A673 (cell line): ENCODE measurements around the gene PPP1R13B. TPM values are rescaled to one million over a fixed set of nuclear protein-coding genes. Genes with fewer than 3 reads are reported as not detected.

Source experiments
- BruUV-seq: library from RNA; stranded (reverse); fragments of 400-500 nt; replicated peaks from 2 replicates; lab custom pipeline; 2021; lab: Mats Ljungman, UMichigan
- CTCF ChIA-PET: fragments of 300-600 bp; sonication (Branson Sonifier 250); formaldehyde crosslinking; loops from one replicate; lab custom pipeline; 2022; ENCODE audit warnings: antibody characterized with exemption; lab: Charles Lee
- POLR2A ChIA-PET: fragments of 300-600 bp; sonication (Branson Sonifier 250); formaldehyde crosslinking; loops from one replicate; lab custom pipeline; 2022; ENCODE audit warnings: antibody characterized with exemption; ENCODE audit not compliant: low non-redundant PET; lab: Charles Lee
- DNase-seq: peaks from one replicate; pipeline ENCODE4 v3.0.0-alpha.2; 2015; ENCODE audit warnings: low spot score
- H3K27ac ChIP-seq: fragments of 200-600 bp; sonication (generic); 2 replicates; pipeline ENCODE4 v1.5.1; 2016; ENCODE audit warnings: mixed run types, low read depth, mild to moderate bottlenecking, mixed read lengths, antibody characterized with exemption, low read length; ENCODE audit not compliant: poor library complexity, severe bottlenecking
- H3K27me3 ChIP-seq: fragments of 200-600 bp; sonication (generic); replicated peaks from 2 replicates; pipeline ENCODE4 v1.6.1; 2017; ENCODE audit warnings: mixed run types, low read depth, mild to moderate bottlenecking, mixed read lengths, antibody characterized with exemption, low read length; ENCODE audit not compliant: insufficient read depth, poor library complexity
- H3K36me3 ChIP-seq: fragments of 200-600 bp; sonication (generic); 2 replicates; pipeline ENCODE4 v1.6.1; 2016; ENCODE audit warnings: mixed run types, mild to moderate bottlenecking, mixed read lengths, antibody characterized with exemption, low read length; ENCODE audit not compliant: insufficient read depth, poor library complexity, severe bottlenecking
- H3K4me1 ChIP-seq: fragments of 200-600 bp; sonication (generic); 2 replicates; pipeline ENCODE4 v1.6.1; 2017; ENCODE audit warnings: mixed run types, mild to moderate bottlenecking, mixed read lengths, antibody characterized with exemption, low read length; ENCODE audit not compliant: insufficient read depth, poor library complexity, severe bottlenecking
- H3K4me3 ChIP-seq: fragments of 200-600 bp; sonication (generic); 2 replicates; pipeline ENCODE4 v1.5.1; 2016; ENCODE audit warnings: low read depth, mixed run types, mild to moderate bottlenecking, mixed read lengths, low read length; ENCODE audit not compliant: poor library complexity, severe bottlenecking
- H3K9me3 ChIP-seq: fragments of 200-600 bp; sonication (generic); 2 replicates; pipeline ENCODE4 v1.6.1; 2016; ENCODE audit warnings: mixed run types, low read depth, mild to moderate bottlenecking, mixed read lengths, antibody characterized with exemption, low read length; ENCODE audit not compliant: poor library complexity, severe bottlenecking
- CTCF ChIP-seq: fragments of 300-800, 200-600 bp; sonication (generic); conservative IDR thresholded peaks from 2 replicates; pipeline ENCODE4 v1.5.1; 2017; ENCODE audit warnings: low read depth, mild to moderate bottlenecking, antibody characterized with exemption, low read length, moderate library complexity, mixed read lengths
- EZH2 ChIP-seq: fragments of 200-600 bp; sonication (generic); IDR thresholded peaks from 2 replicates; pipeline ENCODE4 v1.6.1; 2017; ENCODE audit warnings: borderline replicate concordance, low read depth, mild to moderate bottlenecking, mixed read lengths, antibody characterized with exemption, low read length; ENCODE audit not compliant: poor library complexity, severe bottlenecking
- intact Hi-C: fragments of 100-400 bp; cut with micrococcal nuclease; formaldehyde crosslinking; loops from one replicate; pipeline ENCODE4 v1.10.0; 2022; ENCODE audit not compliant: unreplicated experiment
- total RNA-seq: library from RNA; stranded (reverse); gene quantifications from 2 replicates; pipeline ENCODE4 v1.2.3, GENCODE V29; 2021

The PPP1R13B gene
- total RNA-seq, 1 experiment from 2014 or later = 4.8 TPM

- peak; percentile 50 for DNase-seq
- peak overlapping the region; percentile 22 for H3K4me3 ChIP-seq
Measured at GRCh38 chr14:103880348-103881267, 33.2 kb upstream of the PPP1R13B start.

GRCh38 chr14:103879570-103880347 lies 32.4 kb upstream of the PPP1R13B start:
- peaks cover 9% of the 10 kb centered on the region for H3K4me1 ChIP-seq
- TF ChIP-seq EZH2 = no peak
- no peak for TF ChIP-seq CTCF
- H3K4me3 ChIP-seq = peak overlapping the region; percentile 22
- DNase-seq = no peak
- no peaks in the 10 kb centered on the region for H3K27me3 ChIP-seq
- BruUV-seq = no TSS peak
- H3K27ac ChIP-seq = no peak overlapping the region
- ChIA-PET CTCF (interaction anchor here (1.0 to 1.4 kb wide), 2 partner anchors 11 to 21 kb away, joined by 3 to 4 read pairs; no protein-coding TSS in a partner anchor), POLR2A (no interaction called here)
- H3K9me3 ChIP-seq = no peaks in the 10 kb centered on the region
- no peaks in the 10 kb centered on the region for H3K36me3 ChIP-seq
- intact Hi-C loops = no loop called here

More at GRCh38 chr14:103880348-103881267, 33.2 kb upstream of the PPP1R13B start:
- Histone ChIP-seq H3K27ac (no peak overlapping the region), H3K27me3 (no peaks in the 10 kb centered on the region), H3K9me3 (no peaks in the 10 kb centered on the region), H3K36me3 (no peaks in the 10 kb centered on the region), H3K4me1 (peaks cover 9% of the 10 kb centered on the region)
- CTCF ChIA-PET = interaction anchor here (0.6 to 1.4 kb wide), 3 partner anchors 10 to 34 kb away, joined by 3 to 6 read pairs (median 4); no protein-coding TSS in a partner anchor
- intact Hi-C loops = no loop called here
- POLR2A ChIA-PET = no interaction called here
- TF ChIP-seq EZH2 (no peak), CTCF (no peak)
- BruUV-seq = no TSS peak

GRCh38 chr14:103879118-103879569 lies 31.8 kb upstream of the PPP1R13B start:
- no peaks in the 10 kb centered on the region for H3K27me3 ChIP-seq
- peaks cover 9% of the 10 kb centered on the region for H3K4me1 ChIP-seq
- TF ChIP-seq CTCF = no peak
- no peak for TF ChIP-seq EZH2
- POLR2A ChIA-PET = no interaction called here
- CTCF ChIA-PET = no interaction called here
- intact Hi-C loops = no loop called here
- no TSS peak for BruUV-seq
- no peaks in the 10 kb centered on the region for H3K36me3 ChIP-seq
- H3K4me3 ChIP-seq = no peak overlapping the region
- no peak for DNase-seq
- H3K9me3 ChIP-seq = no peaks in the 10 kb centered on the region
- no peak overlapping the region for H3K27ac ChIP-seq
